ENCODE results near the gene FBXO31.
"Not testable (repeated sequence)": the region's sequence is repeated elsewhere in the genome, so short reads cannot be mapped to it uniquely, and the experiment has no call there.

DNA sequence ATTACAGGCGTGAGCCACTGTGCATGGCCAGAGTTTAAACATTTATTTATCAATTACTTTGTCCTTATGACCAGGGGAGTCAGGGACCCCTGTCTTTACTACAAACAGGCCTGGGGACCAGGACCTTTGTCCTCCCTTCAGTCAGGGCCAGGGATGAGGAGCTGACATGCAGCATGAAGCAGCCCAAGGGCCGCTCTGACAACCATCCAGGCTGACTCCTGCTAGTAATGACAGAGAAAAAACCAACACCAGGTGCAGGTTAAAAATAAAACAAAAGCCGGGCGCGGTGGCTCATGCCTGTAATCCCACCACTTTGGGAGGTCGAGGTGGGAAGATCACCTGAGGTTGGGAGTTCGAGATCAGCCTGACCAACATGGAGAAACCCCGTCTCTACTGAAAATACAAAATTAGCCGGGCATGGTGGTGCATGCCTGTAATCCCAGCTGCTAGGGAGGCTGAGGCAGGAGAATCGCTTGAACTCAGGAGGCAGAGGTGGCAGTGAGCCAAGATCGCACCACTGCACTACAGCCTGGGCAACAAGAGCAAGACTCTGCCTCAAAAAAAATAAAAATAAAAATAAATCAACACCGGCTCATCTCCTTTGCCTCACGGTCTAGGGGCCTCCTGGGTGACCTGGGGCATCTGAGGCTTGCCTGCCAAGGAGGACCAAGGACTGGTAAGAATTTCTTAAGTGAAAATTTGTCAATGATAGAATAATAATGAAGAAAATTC lies 20.6 kb downstream of the FBXO31 start:
- TF ChIP-seq, protein P1, sequence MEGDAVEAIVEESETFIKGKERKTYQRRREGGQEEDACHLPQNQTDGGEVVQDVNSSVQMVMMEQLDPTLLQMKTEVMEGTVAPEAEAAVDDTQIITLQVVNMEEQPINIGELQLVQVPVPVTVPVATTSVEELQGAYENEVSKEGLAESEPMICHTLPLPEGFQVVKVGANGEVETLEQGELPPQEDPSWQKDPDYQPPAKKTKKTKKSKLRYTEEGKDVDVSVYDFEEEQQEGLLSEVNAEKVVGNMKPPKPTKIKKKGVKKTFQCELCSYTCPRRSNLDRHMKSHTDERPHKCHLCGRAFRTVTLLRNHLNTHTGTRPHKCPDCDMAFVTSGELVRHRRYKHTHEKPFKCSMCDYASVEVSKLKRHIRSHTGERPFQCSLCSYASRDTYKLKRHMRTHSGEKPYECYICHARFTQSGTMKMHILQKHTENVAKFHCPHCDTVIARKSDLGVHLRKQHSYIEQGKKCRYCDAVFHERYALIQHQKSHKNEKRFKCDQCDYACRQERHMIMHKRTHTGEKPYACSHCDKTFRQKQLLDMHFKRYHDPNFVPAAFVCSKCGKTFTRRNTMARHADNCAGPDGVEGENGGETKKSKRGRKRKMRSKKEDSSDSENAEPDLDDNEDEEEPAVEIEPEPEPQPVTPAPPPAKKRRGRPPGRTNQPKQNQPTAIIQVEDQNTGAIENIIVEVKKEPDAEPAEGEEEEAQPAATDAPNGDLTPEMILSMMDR (IDR thresholded peaks at IDR 0.05; ENCODE audit: borderline replicate concordance, extremely low read depth, low read length, poor library complexity, severe bottlenecking): not testable (repeated sequence)
- not testable (repeated sequence) for TF ChIP-seq EZH2 (IDR thresholded peaks at IDR 0.05; ENCODE audit: borderline replicate concordance, low read depth, low read length, severe bottlenecking)
